ENCODE results near the gene HLCS.
"Not testable (repeated sequence)": the region's sequence is repeated elsewhere in the genome, so short reads cannot be mapped to it uniquely, and the experiment has no call there.

The HLCS gene

GRCh38 chr21:36955783-36956182 lies 10.7 kb downstream of the HLCS start:
- DNase-seq, result no peak

- not testable (repeated sequence) for DNase-seq
Observed at GRCh38 chr21:36952331-36952730, 14.1 kb downstream of the HLCS start.

DNA sequence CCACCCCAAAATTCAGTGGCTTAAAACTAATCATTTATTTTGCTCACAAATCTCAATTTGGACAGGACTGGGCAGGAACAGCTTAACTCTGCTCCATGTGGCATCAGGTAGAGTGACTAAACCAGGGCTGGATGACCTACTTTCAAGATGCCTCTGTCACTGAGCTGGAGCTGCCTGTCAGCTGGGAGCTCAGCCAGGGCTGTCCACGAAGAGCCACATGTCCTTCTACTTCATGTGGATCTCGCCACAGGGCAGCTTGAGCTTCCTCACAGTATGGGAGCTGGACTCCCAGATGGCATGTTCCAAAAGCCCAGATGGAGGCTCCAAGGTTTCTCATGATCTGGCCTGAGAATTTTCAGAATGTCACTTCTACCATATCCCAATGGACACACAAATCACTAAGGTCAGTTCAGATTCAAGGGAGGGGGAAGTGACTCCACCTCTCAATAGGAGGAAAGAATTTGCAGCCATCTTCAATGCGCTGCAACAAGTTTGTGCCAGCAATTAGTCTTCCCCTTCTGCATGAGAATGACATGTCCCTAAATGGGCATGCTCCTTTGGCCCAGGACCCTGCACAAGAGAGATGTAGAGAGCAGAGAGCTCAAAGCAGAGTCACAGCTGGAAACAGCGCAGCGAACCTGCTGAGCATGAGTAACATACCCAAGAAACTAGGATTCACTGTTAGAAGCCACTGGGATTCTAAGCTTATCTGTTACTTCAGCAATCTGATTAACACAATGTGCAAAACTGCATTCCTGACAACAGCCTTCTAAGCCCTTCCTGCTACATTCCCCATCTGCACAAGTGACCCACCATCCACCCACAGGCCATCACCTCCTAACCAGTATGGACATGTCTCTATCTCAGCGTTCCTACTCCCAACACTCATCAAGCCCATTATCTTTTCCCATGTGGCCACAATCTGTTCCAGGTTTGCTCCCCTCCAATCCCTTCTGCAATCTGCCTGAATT lies 17.0 kb downstream of the HLCS start:
- DNase-seq, result no peak

- no peak for DNase-seq
Observed at GRCh38 chr21:36948686-36949085, 17.8 kb downstream of the HLCS start.

DNA sequence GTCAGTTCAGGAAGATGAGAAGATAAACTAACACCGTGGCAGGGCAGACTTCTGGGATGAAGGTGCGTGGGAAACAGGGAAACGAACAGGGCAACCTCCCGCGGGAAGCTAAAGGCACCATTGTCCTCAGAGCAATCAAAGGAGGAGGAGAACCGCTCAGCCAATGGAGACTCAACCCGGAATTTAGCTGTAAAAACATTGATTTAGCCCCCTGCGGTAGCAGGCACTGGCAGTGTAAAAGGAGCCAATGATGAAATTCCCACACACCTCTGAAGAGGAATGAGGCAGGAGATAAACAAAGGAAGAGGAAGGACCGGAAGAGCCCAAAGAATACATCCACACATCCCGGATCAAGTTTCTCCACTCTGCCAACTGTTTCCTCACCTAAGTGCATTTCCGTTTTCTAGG lies 19.5 kb downstream of the HLCS start:
- no peak for DNase-seq

DNA sequence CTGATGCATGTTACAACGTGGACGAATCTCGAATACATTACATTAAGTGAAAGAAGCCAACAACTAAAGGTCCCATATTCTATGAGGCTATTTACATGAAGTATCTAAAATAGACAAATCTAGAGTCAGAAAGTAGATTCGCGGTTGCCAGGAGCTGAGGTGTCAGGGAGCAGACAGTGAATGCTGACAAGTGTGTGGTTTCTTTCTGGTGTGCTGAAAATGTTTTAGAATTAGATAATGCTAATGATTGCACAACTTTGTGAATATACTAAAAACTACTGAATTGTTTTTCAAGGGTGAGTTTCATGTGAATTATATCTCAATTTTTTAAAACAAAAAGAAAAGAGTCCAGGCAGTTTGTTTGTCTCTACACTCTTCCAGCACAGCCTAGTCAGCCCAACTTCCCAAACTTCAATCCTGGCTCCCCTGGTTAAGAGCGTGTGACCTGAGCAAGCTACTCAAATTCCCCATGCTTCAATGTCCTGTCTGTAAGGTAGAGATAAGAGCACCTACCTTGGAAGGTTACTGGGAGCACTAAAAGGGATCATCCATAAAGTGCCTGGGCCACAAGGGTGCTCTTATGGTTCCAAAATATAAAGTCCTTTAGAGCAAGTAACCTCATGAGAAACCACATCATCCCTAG lies 20.9 kb downstream of the HLCS start:
- no peak for DNase-seq

- no peak for DNase-seq
Observed at GRCh38 chr21:36936361-36937135, 29.9 kb downstream of the HLCS start.

DNA sequence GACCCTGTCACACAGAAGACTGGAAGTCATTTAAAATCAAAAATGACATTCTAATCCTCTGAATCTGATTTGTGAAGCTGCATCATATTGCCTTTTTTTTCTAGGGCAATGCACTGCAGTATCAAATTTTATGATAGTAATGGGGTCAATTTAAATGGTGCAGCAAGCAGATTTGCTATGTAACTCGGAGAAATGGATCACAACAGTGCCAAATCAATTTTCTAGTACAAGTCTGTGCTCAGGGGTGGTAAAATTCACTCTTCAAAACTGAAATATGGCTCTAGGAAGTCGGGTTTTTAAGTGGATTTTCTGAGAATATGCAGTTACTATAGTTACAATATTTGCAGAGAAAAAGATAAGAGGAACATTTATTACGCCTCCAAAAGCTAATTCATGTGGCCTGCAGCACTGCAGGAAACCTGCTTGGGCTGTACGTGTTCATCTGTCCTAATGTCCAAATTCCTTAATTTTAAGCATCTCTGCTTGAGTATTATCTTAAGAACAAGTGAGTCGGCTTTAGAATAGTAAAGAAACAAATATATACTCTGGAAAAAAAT lies 31.5 kb downstream of the HLCS start:
- no peak for DNase-seq

GRCh38 chr21:36932161-36932816 lies 34.2 kb downstream of the HLCS start:
- no peak for DNase-seq

GRCh38 chr21:36929622-36930021 lies 36.8 kb downstream of the HLCS start:
- DNase-seq, result no peak

- DNase-seq, result no peak
Observed at GRCh38 chr21:36928960-36929359, 37.5 kb downstream of the HLCS start.

DNA sequence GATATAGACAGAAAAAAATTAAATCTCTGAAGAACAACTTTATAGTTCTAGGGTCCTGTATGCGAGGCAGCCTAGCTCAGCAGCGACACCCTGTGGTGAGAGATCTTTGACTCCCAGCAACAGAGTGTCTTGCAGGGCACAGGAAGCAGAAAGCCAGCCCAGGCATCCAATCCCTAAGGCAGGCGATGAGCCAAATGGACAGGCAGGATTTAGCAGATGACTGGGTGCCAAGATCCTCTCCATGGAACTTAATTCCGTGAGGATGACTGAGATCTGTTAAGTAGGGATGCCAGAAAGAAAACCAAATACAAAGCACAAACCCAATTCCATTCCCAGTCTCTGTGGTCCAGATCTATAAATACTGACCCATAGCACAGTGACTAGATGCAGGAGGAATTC lies 38.8 kb downstream of the HLCS start:
- DNase-seq, result peak; percentile 37

GRCh38 chr21:36926989-36927718 lies 39.3 kb downstream of the HLCS start:
- no peak for DNase-seq

DNA sequence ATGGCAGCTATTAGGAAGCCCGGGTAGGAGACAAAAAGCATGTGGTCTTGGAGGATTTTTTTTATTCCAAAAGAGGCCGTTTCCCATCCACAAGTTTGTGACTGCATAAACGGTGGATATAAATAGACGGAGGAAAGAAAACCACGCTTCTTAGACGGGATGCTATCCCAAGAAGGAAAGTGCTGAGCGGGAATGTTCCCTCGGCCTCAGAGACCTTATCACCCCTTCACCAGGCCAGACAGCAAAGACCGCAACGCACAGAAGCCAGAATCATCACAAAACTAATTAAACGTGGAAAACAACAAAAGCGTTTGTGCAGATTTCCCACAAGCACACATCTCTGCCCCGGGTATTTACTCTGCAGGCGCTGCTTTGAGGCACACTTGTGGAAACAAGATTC lies 43.2 kb downstream of the HLCS start:
- no peak for DNase-seq

GRCh38 chr21:36922861-36923260 lies 43.6 kb downstream of the HLCS start:
- DNase-seq, result no peak

DNA sequence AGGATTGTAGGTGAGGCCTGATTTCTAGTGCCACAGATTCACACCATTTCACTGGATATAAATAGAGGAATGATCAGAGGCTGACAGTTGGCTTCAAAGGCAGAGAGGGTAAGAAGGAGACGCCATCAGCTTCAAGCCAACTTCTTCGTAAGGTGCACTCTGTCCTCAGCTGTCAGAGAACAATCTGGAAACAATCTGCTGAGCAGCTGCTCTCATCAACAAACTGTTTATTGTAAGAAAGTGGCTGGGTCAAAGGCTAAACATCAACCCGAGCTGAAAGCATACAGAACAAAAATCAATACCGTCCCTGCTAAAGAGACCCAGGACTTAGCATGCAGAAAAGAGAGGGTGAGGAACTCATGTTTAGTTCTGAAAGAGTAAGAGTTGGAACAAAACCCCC lies 48.2 kb downstream of the HLCS start:
- no peak for DNase-seq

DNA sequence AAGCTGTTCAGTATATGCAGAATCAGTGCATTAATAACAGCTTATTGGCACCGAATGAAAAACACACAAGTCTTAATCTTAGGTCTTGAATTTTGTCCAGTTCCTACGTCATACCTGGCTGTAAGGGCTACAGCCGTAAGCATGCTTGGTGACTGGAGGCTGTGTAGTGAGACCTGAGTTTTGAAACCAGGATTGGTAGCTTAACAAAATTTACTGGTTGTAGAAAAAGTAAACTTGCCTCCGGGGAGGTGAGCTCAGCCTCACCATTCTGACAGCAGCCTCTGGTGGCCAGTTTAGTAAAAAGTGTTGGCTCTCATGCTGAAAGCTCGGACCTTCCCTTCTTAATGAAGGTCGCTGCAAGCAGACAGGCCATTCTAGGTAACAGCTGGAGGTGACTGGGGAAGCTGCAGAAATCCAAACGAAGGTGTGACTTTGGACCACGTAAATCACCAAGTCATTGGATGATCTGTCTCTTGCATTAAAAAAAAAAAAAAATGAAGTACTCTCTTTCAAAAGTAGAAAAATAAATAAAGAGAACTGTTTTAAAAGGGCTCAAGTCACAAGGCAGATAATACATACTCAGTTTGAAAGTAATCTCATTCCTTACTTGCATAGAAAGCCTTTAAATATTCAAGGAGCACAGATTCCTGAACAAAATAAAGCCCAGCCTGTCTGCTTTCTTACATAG lies 48.9 kb downstream of the HLCS start:
- no peak for DNase-seq

GRCh38 chr21:36916718-36917117 lies 49.8 kb downstream of the HLCS start:
- no peak for DNase-seq

DNA sequence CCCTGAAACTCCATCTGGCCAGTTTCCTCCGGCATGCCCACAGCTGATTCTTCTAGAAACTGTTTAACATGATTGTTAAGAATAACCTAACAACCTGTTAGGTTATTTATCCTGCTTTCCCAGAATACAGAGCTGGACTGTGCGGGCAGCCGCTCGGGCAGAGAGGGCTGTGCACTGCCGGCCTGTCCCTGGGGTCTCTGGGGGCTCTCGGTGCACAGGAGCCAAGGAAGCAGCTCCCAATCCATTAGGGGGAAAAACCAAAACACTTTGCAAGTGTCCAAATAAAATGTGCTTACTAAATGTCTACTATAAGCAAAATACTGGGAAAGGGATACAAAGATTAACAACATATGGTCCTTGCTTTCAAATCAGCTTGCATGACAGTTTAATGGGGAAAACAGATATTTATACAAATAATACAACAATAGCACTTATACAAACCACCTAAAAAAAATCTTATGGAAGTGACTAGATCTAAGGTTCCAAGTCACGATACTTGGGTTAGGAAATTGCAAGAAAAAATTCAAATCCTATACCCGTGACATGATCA lies 50.7 kb downstream of the HLCS start:
- no peak for DNase-seq

GRCh38 chr21:36915014-36915695 lies 51.3 kb downstream of the HLCS start:
- no peak for DNase-seq

Measured in NK-92 treated with Interleukin-12 subunit alpha and Interleukin-12 subunit beta, amount 100 ng/mL, for 24 hours (cell line).